ENCODE measurements around the gene PHTF2.

- no peak for TF ChIP-seq CTCF (conservative IDR thresholded peaks at IDR 0.05)
- no peak for TF ChIP-seq ZFX (IDR thresholded peaks at IDR 0.05)
These were observed 204.1 kb downstream of the PHTF2 start for GRCh38 chr7:78002715-78003114.

Measured in C4-2B (cell line).